HUES64 (cell line): Measurements from ENCODE around the gene NADK.

ENCODE experiments used
- H3K27ac ChIP-seq: 2 replicates; pipeline ENCODE4 v1.7.0; 2013; ENCODE audit warnings: low read depth, low read length, inconsistent platforms
- H3K27me3 ChIP-seq: 2 replicates; pipeline ENCODE4 v1.6.1; 2013; ENCODE audit warnings: mild to moderate bottlenecking, low read length; ENCODE audit not compliant: insufficient read depth
- H3K36me3 ChIP-seq: 2 replicates; pipeline ENCODE4 v1.6.1; 2013; ENCODE audit warnings: mild to moderate bottlenecking, low read length; ENCODE audit not compliant: insufficient read depth
- H3K4me1 ChIP-seq: 2 replicates; pipeline ENCODE4 v1.6.1; 2013; ENCODE audit warnings: mild to moderate bottlenecking, low read length, moderate library complexity; ENCODE audit not compliant: insufficient read depth
- H3K4me3 ChIP-seq: 2 replicates; pipeline ENCODE4 v1.5.1; 2013; ENCODE audit warnings: mild to moderate bottlenecking, low read length, moderate library complexity
- H3K9ac ChIP-seq: 2 replicates; pipeline ENCODE4 v1.6.1; 2013; ENCODE audit warnings: mild to moderate bottlenecking, low read depth, low read length
- H3K9me3 ChIP-seq: 2 replicates; pipeline ENCODE4 v1.6.1; 2013; ENCODE audit warnings: low read depth, low read length; ENCODE audit not compliant: insufficient read depth
- WGBS: fragments of 150-250, 120-280 bp; methylation state at CpG from one replicate; pipeline ENCODE4 v1.1.7; 2013; ENCODE audit warnings: missing lambda C conversion rate; 5-methylcytosine and 5-hydroxymethylcytosine counted together

NADK gene

GRCh38 chr1:1776672-1777582 is 1.3 kb downstream of the NADK start:
- Histone ChIP-seq H3K4me1 (peaks cover 30% of the 10 kb centered on the region), H3K27ac (no peak overlapping the region), H3K9ac (no peak overlapping the region), H3K27me3 (no peaks in the 10 kb centered on the region), H3K9me3 (no peaks in the 10 kb centered on the region), H3K4me3 (peak overlapping the region; percentile 80), H3K36me3 (peaks cover 13% of the 10 kb centered on the region)
- WGBS = 74% methylated on average over 9 of the region's 9 CpGs

- Histone ChIP-seq H3K4me3 (no peak overlapping the region), H3K27ac (no peak overlapping the region), H3K9me3 (peaks cover 9% of the 10 kb centered on the region; the same call in 1 of the 2 replicates), H3K9ac (no peak overlapping the region), H3K36me3 (peaks cover 22% of the 10 kb centered on the region), H3K27me3 (no peaks in the 10 kb centered on the region), H3K4me1 (peaks cover 22% of the 10 kb centered on the region)
- WGBS = 89% methylated on average over 11 of the region's 11 CpGs
Measured at GRCh38 chr1:1775327-1776226, 2.7 kb downstream of the NADK start.

- WGBS = 99% methylated on average over 3 of the region's 4 CpGs
- H3K9ac ChIP-seq = no peak overlapping the region
- H3K9me3 ChIP-seq = peaks cover 9% of the 10 kb centered on the region; the same call in 1 of the 2 replicates
- H3K4me3 ChIP-seq = no peak overlapping the region
- H3K27ac ChIP-seq = no peak overlapping the region
- peaks cover 10% of the 10 kb centered on the region for H3K4me1 ChIP-seq
- no peaks in the 10 kb centered on the region for H3K27me3 ChIP-seq
- peaks cover 24% of the 10 kb centered on the region for H3K36me3 ChIP-seq
Measured at GRCh38 chr1:1773874-1774273, 4.4 kb downstream of the NADK start.

GRCh38 chr1:1771096-1771495 is 7.2 kb downstream of the NADK start:
- peaks cover 9% of the 10 kb centered on the region; the same call in 1 of the 2 replicates for H3K9me3 ChIP-seq
- 96% methylated on average over 3 of the region's 3 CpGs for WGBS
- H3K27ac ChIP-seq = no peak overlapping the region
- no peak overlapping the region for H3K9ac ChIP-seq
- peaks cover 32% of the 10 kb centered on the region for H3K36me3 ChIP-seq
- H3K4me3 ChIP-seq = no peak overlapping the region
- H3K27me3 ChIP-seq = no peaks in the 10 kb centered on the region
- H3K4me1 ChIP-seq = peaks cover 3% of the 10 kb centered on the region; the same call in 1 of the 2 replicates

- Histone ChIP-seq H3K9me3 (peaks cover 9% of the 10 kb centered on the region; the same call in 1 of the 2 replicates), H3K27me3 (no peaks in the 10 kb centered on the region), H3K4me1 (no peaks in the 10 kb centered on the region), H3K36me3 (peaks cover 37% of the 10 kb centered on the region), H3K9ac (no peak overlapping the region), H3K27ac (no peak overlapping the region), H3K4me3 (no peak overlapping the region)
- 92% methylated on average over 1 of the region's 3 CpGs for WGBS
Measured at GRCh38 chr1:1770102-1770501, 8.2 kb downstream of the NADK start.

- no peaks in the 10 kb centered on the region for H3K4me1 ChIP-seq
- H3K4me3 ChIP-seq = no peak overlapping the region
- no peak overlapping the region for H3K27ac ChIP-seq
- no peak overlapping the region for H3K9ac ChIP-seq
- H3K36me3 ChIP-seq = peaks cover 49% of the 10 kb centered on the region
- H3K9me3 ChIP-seq = peaks cover 9% of the 10 kb centered on the region; the same call in 1 of the 2 replicates
- WGBS = 95% methylated on average over 7 of the region's 7 CpGs
- no peaks in the 10 kb centered on the region for H3K27me3 ChIP-seq
Measured at GRCh38 chr1:1768249-1768992, 9.8 kb downstream of the NADK start.

GRCh38 chr1:1764876-1765470 is 13.3 kb downstream of the NADK start:
- Histone ChIP-seq H3K27ac (no peak overlapping the region), H3K9me3 (no peaks in the 10 kb centered on the region), H3K27me3 (no peaks in the 10 kb centered on the region), H3K9ac (no peak overlapping the region), H3K4me3 (no peak overlapping the region), H3K36me3 (peaks cover 60% of the 10 kb centered on the region), H3K4me1 (no peaks in the 10 kb centered on the region)
- 96% methylated on average over 22 of the region's 23 CpGs for WGBS

GRCh38 chr1:1763657-1764621 is 14.3 kb downstream of the NADK start:
- H3K36me3 ChIP-seq = peaks cover 68% of the 10 kb centered on the region
- H3K4me3 ChIP-seq = no peak overlapping the region
- H3K27me3 ChIP-seq = no peaks in the 10 kb centered on the region
- 94% methylated on average over 31 of the region's 32 CpGs for WGBS
- no peak overlapping the region for H3K27ac ChIP-seq
- no peaks in the 10 kb centered on the region for H3K9me3 ChIP-seq
- H3K4me1 ChIP-seq = no peaks in the 10 kb centered on the region
- H3K9ac ChIP-seq = no peak overlapping the region

- H3K9me3 ChIP-seq = no peaks in the 10 kb centered on the region
- H3K4me3 ChIP-seq = no peak overlapping the region
- no peak overlapping the region for H3K27ac ChIP-seq
- H3K4me1 ChIP-seq = no peaks in the 10 kb centered on the region
- no peak overlapping the region for H3K9ac ChIP-seq
- H3K36me3 ChIP-seq = peaks cover 75% of the 10 kb centered on the region
- no peaks in the 10 kb centered on the region for H3K27me3 ChIP-seq
- WGBS = 96% methylated on average over 23 of the region's 23 CpGs
Measured at GRCh38 chr1:1761504-1762376, 16.5 kb downstream of the NADK start.
